Fibroblast of upper back skin (primary cell): ENCODE data around the gene TFAP2A.

Experiments used
- DNase-seq: peaks from one replicate; pipeline ENCODE4 v3.0.0-alpha.2; 2013

TFAP2A gene

GRCh38 chr6:10398446-10399218, 16.2 kb downstream of the TFAP2A start:
- no peak for DNase-seq

GRCh38 chr6:10397756-10398445, 17.0 kb downstream of the TFAP2A start:
- no peak for DNase-seq

GRCh38 chr6:10396785-10397184, 18.1 kb downstream of the TFAP2A start:
- DNase-seq: no peak

GRCh38 chr6:10395704-10396546, 18.9 kb downstream of the TFAP2A start:
- no peak for DNase-seq

- no peak for DNase-seq
These were observed 19.6 kb downstream of the TFAP2A start for GRCh38 chr6:10395171-10395703.

GRCh38 chr6:10393544-10394225, 21.2 kb downstream of the TFAP2A start:
- no peak for DNase-seq

DNA sequence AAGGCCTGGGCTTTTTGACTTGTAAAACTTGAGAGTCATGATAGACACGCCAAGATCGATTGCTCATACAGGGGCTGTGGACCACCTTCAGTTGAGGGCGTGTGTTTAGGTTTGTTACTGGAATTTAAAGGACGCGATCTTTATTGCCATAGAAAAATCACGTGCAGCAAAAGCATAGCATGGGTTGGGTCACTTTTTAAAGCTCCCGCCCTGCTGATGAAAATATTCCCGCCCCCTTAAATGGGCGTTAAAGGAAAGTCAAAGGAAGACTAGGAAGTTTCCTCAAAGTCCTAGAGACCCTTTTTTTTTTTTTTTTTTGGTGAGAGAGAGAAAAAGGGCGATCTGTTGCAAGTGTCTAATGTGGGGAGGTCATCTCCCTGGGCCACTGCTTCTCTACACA, 23.1 kb downstream of the TFAP2A start:
- DNase-seq: no peak

GRCh38 chr6:10391299-10391630, 23.6 kb downstream of the TFAP2A start:
- DNase-seq: no peak

DNA sequence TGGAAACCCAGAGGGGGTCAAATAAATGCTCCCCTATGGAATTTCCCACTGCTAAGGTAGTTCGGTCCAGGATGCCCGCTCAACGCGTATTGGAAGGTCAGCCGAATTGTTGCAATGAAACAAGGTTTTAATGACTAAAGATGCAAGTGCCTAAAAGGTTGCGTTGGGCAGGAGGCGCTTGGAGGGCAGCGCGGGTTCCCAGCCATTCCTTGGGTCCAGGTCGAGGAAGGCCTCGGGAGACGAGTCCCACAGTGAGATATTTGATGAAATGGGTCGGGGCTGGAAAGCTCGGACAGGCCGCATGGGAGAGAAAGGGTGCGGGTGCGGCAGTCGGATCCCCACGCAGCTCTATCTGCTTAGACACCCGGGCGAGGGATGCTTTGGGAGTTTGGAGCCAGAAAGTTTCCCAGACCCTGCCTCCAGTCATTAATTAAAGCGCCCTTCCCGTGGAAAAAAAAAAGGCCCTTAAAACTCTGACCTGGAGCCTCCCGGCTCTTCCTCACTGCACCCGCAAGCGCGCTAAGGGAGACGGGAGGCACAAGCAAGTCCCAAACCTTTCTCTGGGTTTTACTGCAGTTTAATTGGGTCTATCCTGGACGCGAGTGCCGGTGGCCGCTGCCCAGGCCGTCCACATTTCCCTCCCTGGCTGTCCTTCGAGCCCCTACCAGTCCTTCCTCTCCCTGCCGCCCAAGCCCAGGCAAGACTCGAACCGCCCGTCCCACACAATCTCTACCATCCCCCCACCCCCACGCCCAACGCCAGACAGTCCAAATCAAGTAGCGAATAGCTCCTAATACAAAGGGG, 24.2 kb downstream of the TFAP2A start:
- DNase-seq: no peak

GRCh38 chr6:10389739-10390494, 25.0 kb downstream of the TFAP2A start:
- no peak for DNase-seq

DNA sequence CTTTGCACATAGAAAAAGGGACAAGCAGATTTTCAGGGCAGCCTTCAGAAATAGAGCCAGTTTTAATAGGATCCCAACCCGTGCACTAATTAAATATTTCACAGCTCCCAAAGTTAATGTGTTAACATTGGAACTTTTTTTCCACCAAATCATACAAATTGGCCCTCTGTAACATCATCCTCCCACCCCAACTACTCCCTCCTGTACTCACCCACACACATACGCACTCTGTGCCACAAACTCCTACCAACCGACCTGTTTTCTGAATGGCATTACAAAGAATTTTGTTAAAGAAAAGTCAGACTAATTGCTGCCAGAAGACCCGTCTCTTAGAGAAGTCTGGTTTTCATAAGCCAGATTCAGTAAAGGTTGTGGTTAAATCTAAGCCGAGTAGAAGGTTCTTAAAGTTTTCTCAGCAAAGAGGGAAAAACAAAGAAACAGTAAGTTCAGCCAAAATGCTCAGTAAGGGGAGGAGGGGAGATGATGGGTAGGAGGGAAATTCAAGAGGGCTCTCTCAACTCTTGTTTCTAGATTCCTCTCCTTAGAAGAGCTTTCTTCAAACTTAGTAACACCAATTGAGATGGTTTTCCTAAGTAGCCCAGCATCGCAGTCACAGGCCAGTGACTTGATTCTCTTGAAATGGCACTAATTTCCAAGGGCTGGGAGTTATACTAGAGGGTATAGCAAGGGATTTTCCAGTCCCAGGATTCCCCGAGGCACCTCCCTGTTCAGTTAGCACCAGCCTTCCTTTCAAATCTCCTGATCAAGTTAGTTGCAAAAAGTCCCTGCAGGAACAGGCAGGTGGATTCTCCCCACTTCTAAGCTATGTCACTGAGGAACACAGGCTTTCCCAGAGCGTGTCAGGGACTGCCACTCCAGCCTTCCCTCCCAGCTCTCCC, 27.9 kb downstream of the TFAP2A start:
- DNase-seq: no peak

DNA sequence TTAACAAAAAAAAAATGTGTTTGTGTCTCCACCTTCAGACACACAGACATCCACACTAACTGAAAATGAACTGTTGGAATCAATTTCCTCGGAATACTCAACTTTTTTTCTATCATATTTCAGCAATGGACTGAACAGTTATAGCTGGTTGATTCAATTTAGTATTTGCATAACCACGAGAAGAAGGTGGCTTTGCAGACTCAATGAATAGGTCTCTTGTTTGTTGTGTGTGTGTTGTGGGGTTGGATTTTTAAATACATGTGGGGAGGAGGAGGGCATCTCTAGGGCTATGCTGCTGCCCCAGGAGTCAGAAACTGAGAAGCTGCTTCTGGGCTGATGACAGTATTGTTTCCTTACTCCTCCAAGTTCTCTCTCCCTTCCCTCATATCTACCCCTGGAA, 28.7 kb downstream of the TFAP2A start:
- no peak for DNase-seq

GRCh38 chr6:10385524-10386132, 29.2 kb downstream of the TFAP2A start:
- DNase-seq: no peak

- no peak for DNase-seq
These were observed 30.0 kb downstream of the TFAP2A start for GRCh38 chr6:10384610-10385523.

GRCh38 chr6:10384091-10384609, 30.7 kb downstream of the TFAP2A start:
- DNase-seq: no peak

DNA sequence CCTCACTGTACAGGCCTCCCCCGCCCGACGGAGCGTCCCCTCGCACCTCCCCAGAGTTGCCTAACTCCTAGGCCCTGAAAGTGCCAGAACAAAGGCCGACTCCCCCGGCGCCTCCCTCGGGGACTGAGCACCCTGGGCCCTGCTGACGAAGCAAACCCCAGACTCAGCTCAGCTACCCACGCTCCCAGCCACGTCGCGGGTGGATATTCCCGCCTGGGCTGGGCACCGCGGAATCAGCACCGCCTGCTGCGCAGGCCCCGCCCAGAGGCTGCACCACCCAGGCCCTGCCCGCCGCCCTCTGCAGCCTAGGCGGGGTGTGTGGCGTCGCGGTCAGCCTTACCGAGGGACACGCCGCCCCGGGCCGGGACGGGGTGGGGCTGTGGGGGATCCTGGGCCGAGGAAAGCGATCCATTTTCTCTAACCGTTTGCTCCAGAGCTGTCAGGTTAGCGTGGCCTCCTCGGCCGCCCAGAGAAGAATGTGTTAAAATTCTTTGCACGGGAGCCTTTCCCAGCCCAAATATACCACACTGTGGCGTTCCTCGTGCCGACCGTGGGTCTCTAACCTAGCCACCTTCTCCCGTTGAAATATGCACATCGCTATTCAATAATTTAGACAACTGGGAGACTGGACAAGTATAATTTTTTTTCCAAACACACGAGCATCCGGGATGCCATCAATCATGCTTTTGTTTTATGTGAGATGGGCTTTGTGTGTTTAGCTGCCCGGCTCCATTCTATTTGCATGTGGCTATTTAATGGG, 31.4 kb downstream of the TFAP2A start:
- DNase-seq: no peak

DNA sequence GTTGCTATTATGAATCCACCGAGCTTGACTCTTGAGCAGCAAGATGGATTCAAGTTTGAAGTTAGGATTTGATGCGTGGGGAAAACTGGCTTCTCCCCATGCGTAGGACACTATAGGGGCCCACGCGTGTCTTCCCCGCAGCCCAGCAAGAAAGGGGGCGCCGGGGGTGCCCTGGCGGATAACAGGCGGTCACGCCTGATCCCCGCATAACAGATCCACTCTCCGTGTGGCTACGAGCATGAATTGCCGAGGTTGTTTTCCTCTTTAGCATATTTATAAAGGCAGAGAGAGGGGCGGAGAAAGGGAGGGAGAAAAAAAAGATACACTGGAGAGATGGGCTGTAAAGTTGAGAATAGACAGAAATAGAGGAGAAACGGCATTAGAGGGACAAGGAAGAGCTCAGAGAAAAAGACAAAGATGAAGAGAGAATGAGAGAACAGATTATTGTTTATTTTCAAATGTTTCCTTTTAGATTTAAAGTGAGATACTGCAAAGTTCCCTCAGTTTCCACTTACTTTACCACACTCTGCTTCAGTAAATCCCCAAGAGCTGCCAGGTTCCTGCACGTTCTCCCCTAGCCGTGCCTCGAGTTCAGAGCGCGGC, 32.0 kb downstream of the TFAP2A start:
- DNase-seq: no peak
